ENCODE measurements around the gene PADI2.
A peak's percentile ranks its signal among the peaks of the same experiment; 100 is the strongest.

PADI2 gene

GRCh38 chr1:17139637-17140036, 20.4 kb upstream of the PADI2 start:
- DNase-seq (ENCODE audit: low spot score): no peak

- no peak for DNase-seq (ENCODE audit: low spot score)
Measured at GRCh38 chr1:17137441-17137840, 18.2 kb upstream of the PADI2 start.

GRCh38 chr1:17136936-17137335, 17.7 kb upstream of the PADI2 start:
- DNase-seq (ENCODE audit: low spot score): no peak

- no peak for DNase-seq (ENCODE audit: low spot score)
Measured at GRCh38 chr1:17136145-17136544, 16.9 kb upstream of the PADI2 start.

GRCh38 chr1:17135530-17135929, 16.3 kb upstream of the PADI2 start:
- no peak for DNase-seq (ENCODE audit: low spot score)

GRCh38 chr1:17134724-17135123, 15.5 kb upstream of the PADI2 start:
- DNase-seq (ENCODE audit: low spot score): no peak

GRCh38 chr1:17134034-17134433, 14.8 kb upstream of the PADI2 start:
- DNase-seq (ENCODE audit: low spot score): no peak

GRCh38 chr1:17130138-17130635, 10.9 kb upstream of the PADI2 start:
- no peak for DNase-seq (ENCODE audit: low spot score)

- peak; percentile 93 for DNase-seq (ENCODE audit: low spot score)
Measured at GRCh38 chr1:17128361-17128760, 9.1 kb upstream of the PADI2 start.

GRCh38 chr1:17125756-17126237, 6.5 kb upstream of the PADI2 start:
- DNase-seq (ENCODE audit: low spot score): peak; percentile 82

- no peak for DNase-seq (ENCODE audit: low spot score)
Measured at GRCh38 chr1:17123196-17124045, 4.2 kb upstream of the PADI2 start.

- no peak for DNase-seq (ENCODE audit: low spot score)
Measured at GRCh38 chr1:17122521-17123164, 3.4 kb upstream of the PADI2 start.

- DNase-seq (ENCODE audit: low spot score): no peak
Measured at GRCh38 chr1:17121881-17122280, 2.6 kb upstream of the PADI2 start.

GRCh38 chr1:17120962-17121837, 1.9 kb upstream of the PADI2 start:
- DNase-seq (ENCODE audit: low spot score): no peak

GRCh38 chr1:17120481-17120877, 1.2 kb upstream of the PADI2 start:
- no peak for DNase-seq (ENCODE audit: low spot score)

GRCh38 chr1:17119773-17120480, 676 bp upstream of the PADI2 start:
- no peak for DNase-seq (ENCODE audit: low spot score)

GRCh38 chr1:17118706-17119075, 560 bp downstream of the PADI2 start:
- no peak for DNase-seq (ENCODE audit: low spot score)

GRCh38 chr1:17118268-17118667, 983 bp downstream of the PADI2 start:
- no peak for DNase-seq (ENCODE audit: low spot score)

GRCh38 chr1:17117451-17118265, 1.6 kb downstream of the PADI2 start:
- no peak for DNase-seq (ENCODE audit: low spot score)

- DNase-seq (ENCODE audit: low spot score): no peak
Measured at GRCh38 chr1:17116643-17117042, 2.6 kb downstream of the PADI2 start.

- no peak for DNase-seq (ENCODE audit: low spot score)
Measured at GRCh38 chr1:17113963-17114362, 5.3 kb downstream of the PADI2 start.

Measured in COLO829 (cell line).